Subcutaneous adipose tissue (tissue), 4 donors: Measurements from ENCODE around the gene IQCB1. TPM values are rescaled to one million over a fixed set of nuclear protein-coding genes. Genes with fewer than 3 reads are reported as not detected.

Experiments
- CTCF ChIP-seq: fragments of 450-650 bp; IDR thresholded peaks from one replicate; pipeline ENCODE4 v1.5.1; 2016; ENCODE audit warnings: low read depth, mild to moderate bottlenecking, control low read depth, antibody characterized with exemption, moderate library complexity
- total RNA-seq, 4 donors: library from RNA; depleted of rRNA; stranded (reverse); fragments of >200 nt; gene quantifications; one replicate each; pipeline ENCODE4 v1.1.0, GENCODE V29; 2016

Gene IQCB1
- total RNA-seq, 4 donors from 2014 or later = 9.4 to 23.0 (median 17.5) TPM

DNA sequence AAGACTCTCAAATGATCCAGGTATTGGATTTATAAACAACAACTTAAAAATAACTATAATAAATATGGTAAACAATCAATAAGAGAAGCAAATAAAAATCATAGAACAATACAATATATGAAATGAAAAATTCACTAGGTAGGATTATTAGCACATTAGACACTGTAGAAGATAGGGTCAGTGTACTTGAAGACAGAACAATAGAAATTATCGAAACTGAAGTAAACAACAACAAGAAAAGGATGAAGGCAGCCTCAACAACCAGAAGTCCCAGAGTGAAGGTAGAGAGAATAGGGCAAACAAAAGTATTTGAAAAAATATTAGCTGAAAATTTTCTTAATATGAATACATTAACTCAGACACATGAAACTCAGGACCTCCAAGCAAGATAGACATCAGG lies 11.9 kb downstream of the IQCB1 start:
- no peak for TF ChIP-seq CTCF

- TF ChIP-seq CTCF = no peak
Measured at GRCh38 chr3:121821421-121822199, 13.2 kb downstream of the IQCB1 start.

- no peak for TF ChIP-seq CTCF
Measured at GRCh38 chr3:121819236-121819635, 15.6 kb downstream of the IQCB1 start.

DNA sequence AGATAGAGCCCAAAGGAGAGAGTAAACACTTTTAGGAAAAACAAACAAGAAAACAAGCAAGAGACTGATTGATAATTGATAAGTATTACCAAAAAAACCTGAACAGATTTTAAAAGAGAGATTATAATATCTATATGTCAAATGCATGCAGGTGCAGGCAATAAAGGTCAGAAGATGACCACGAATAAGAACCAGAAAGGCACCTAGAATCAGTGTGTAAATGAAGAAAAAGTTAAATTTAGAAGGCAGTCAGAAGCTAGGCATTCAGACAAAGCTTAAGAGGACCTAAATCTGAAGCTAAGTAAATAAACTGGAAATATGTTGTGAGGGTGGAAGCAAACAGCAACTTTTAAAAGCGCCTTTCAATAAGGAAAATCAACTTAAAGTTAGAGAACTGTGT lies 16.3 kb downstream of the IQCB1 start:
- no peak for TF ChIP-seq CTCF

- TF ChIP-seq CTCF = no peak
Measured at GRCh38 chr3:121817753-121818152, 17.1 kb downstream of the IQCB1 start.

DNA sequence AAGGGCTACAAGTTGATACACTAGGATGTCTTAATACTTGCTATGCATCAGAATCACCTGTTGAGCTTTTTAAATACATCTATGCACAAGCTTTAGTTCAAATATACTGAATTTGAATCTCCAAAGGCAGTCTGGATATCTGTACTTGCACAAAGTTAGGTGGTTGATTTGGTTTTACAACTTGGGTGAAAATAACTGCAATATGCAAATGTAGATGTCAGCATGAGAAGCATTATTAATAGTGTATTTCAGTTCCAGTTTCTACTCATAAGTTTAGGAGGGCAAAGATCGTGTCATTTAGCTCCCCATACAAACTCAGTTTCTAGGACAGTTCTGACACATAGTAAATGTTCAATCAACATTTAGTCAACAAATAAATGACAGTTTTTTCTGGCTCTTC lies 25.6 kb downstream of the IQCB1 start:
- TF ChIP-seq CTCF = no peak

DNA sequence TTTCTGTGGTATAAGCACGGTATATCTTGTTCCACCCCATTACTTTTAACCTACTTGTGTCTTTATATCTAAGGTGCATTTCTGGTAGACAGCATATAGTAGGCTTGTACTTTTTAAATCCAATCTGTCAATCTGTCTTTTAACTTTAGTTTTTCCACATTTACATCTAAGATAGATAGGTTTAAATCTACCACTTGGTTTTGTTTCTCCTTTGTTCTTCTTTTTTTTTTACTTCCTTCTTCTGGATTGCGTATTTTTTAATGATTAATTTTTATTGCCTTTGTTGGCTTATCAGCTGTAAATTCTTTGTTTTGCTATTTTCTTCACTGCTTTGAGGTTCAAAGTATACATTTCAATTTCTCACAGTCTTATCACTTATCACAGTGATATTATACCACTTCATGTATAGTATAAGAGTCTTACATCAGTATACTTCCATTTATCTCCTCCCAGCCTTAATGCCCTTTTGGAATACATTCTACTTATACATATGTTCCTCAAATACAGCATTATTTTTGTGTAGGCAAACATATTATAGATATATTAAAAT lies 31.0 kb downstream of the IQCB1 start:
- no peak for TF ChIP-seq CTCF
